CD4-positive, CD25-positive, alpha-beta regulatory T cell (primary cell): ENCODE data around the gene RALGDS. TPM values are rescaled to one million over a fixed set of nuclear protein-coding genes. Genes with fewer than 3 reads are reported as not detected.
"Not testable (repeated sequence)": the region's sequence is repeated elsewhere in the genome, so short reads cannot be mapped to it uniquely, and the experiment has no call there.

Source experiments
- ATAC-seq, 2 donors: fragments of 150-1000 bp; cut with Tn5 transposase; one replicate each; pipeline ENCODE4 v1.10.0; 2021; ENCODE audit warnings: low read depth in 2 of 2, moderate number of reproducible peaks in 2 of 2, moderate library complexity in 1 of 2
- DNase-seq, 3 donors: peaks; one replicate each; pipeline versions ENCODE4 v3.0.0 to v3.0.0-alpha.2; 2012 to 2022; ENCODE audit warnings: mixed read lengths in 1 of 3
- H3K27ac ChIP-seq: one replicate; pipeline ENCODE4 v1.7.0; 2013; ENCODE audit warnings: mild to moderate bottlenecking, low read length; ENCODE audit not compliant: insufficient read depth, poor library complexity, severe bottlenecking
- H3K27me3 ChIP-seq: one replicate; pipeline ENCODE4 v1.7.0; 2013; ENCODE audit warnings: low read length; ENCODE audit not compliant: control insufficient read depth, insufficient read depth
- H3K36me3 ChIP-seq: one replicate; pipeline ENCODE4 v1.7.0; 2013; ENCODE audit warnings: mild to moderate bottlenecking, low read length, moderate library complexity; ENCODE audit not compliant: control insufficient read depth, insufficient read depth
- H3K4me1 ChIP-seq: 2 replicates; pipeline ENCODE4 v1.7.0; 2013; ENCODE audit warnings: mild to moderate bottlenecking, low read length; ENCODE audit not compliant: insufficient read depth, control insufficient read depth, poor library complexity, severe bottlenecking
- H3K4me3 ChIP-seq: one replicate; pipeline ENCODE4 v1.7.0; 2013; ENCODE audit warnings: low read depth, mild to moderate bottlenecking, low read length, moderate library complexity
- H3K9me3 ChIP-seq, 2 experiments: 1 replicate in 1 of 2; 2 replicates in 1 of 2; pipeline ENCODE4 v1.7.0; 2013; ENCODE audit warnings: low read length in 2 of 2, mild to moderate bottlenecking in 1 of 2, moderate library complexity in 1 of 2; ENCODE audit not compliant: control insufficient read depth in 2 of 2
- H3K27ac Mint-ChIP-seq, 3 donors: one replicate each; pipeline ENCODE4 v1.8.0; 2020 to 2022; ENCODE audit warnings: mild to moderate bottlenecking in 3 of 3, mixed read lengths in 3 of 3, moderate library complexity in 2 of 3
- H3K27me3 Mint-ChIP-seq: one replicate; pipeline ENCODE4 v1.8.0; 2022; ENCODE audit warnings: mild to moderate bottlenecking, mixed read lengths
- H3K36me3 Mint-ChIP-seq: one replicate; pipeline ENCODE4 v1.8.0; 2020; ENCODE audit warnings: mixed read lengths
- H3K4me1 Mint-ChIP-seq, 4 donors: one replicate each; pipeline ENCODE4 v1.8.0; 2020 to 2022; ENCODE audit warnings: mixed read lengths in 4 of 4, mild to moderate bottlenecking in 1 of 4
- H3K4me3 Mint-ChIP-seq, 4 donors: one replicate each; pipeline ENCODE4 v1.8.0; 2020 to 2022; ENCODE audit warnings: mild to moderate bottlenecking in 4 of 4, mixed read lengths in 4 of 4, moderate library complexity in 3 of 4
- H3K9me3 Mint-ChIP-seq, 7 donors: one replicate each; pipeline ENCODE4 v1.8.0; 2020 to 2022; ENCODE audit warnings: mixed read lengths in 7 of 7, mild to moderate bottlenecking in 3 of 7, moderate library complexity in 2 of 7
- polyA plus RNA-seq, 4 donors: library from polyadenylated mRNA; unstranded; fragments of 300-500 nt; fragmentation: Illumina TruSeq; gene quantifications; one replicate each; pipeline ENCODE4 v1.2.3, GENCODE V29; 2021
- total RNA-seq: library from RNA; stranded (reverse); gene quantifications from one replicate; pipeline ENCODE4 v1.2.3, GENCODE V29; 2022

The RALGDS gene
- total and polyA plus RNA-seq, 5 donors from 2014 or later = 34.6 to 228 (median 58.5) TPM

DNA sequence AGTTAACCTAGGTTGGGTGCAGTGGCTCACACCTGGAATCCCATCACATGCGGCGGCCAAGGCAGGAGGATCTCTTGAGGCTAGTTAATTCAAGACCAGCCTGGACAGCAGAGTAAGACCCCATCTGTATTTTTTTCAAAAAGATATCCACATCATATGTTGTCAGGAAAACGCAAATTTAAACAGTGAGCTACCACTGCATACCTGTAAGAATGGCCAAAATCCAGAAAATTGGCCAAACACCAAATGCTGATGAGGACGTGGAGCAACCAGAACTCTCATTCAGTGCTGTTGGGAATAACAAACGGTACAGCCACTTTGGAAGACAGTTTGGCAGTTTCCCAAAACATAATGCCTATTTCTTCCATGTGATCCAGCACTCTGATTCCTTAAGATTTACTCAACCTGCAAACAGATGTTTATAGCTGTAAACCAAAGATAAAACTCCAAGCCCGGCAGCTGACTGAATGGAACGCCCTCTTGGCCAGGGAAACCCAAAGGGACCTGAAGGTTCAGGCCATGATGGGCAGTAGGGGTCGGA lies 46.9 kb downstream of the RALGDS start:
- Mint-ChIP-seq H3K4me3 (no peak overlapping the region), H3K36me3 (no peaks in the 10 kb centered on the region), H3K9me3 (no peaks in the 10 kb centered on the region), H3K4me1 (no peaks in the 10 kb centered on the region), H3K27ac (no peak overlapping the region), H3K27me3 (peaks cover 5% of the 10 kb centered on the region)
- no peak overlapping the region for H3K27ac ChIP-seq
- no peaks in the 10 kb centered on the region for H3K27me3 ChIP-seq
- H3K4me3 ChIP-seq = no peak overlapping the region
- ATAC-seq = no peak
- H3K9me3 ChIP-seq = no peaks in the 10 kb centered on the region
- H3K36me3 ChIP-seq = no peaks in the 10 kb centered on the region
- DNase-seq = no peak
- H3K4me1 ChIP-seq = no peaks in the 10 kb centered on the region

DNA sequence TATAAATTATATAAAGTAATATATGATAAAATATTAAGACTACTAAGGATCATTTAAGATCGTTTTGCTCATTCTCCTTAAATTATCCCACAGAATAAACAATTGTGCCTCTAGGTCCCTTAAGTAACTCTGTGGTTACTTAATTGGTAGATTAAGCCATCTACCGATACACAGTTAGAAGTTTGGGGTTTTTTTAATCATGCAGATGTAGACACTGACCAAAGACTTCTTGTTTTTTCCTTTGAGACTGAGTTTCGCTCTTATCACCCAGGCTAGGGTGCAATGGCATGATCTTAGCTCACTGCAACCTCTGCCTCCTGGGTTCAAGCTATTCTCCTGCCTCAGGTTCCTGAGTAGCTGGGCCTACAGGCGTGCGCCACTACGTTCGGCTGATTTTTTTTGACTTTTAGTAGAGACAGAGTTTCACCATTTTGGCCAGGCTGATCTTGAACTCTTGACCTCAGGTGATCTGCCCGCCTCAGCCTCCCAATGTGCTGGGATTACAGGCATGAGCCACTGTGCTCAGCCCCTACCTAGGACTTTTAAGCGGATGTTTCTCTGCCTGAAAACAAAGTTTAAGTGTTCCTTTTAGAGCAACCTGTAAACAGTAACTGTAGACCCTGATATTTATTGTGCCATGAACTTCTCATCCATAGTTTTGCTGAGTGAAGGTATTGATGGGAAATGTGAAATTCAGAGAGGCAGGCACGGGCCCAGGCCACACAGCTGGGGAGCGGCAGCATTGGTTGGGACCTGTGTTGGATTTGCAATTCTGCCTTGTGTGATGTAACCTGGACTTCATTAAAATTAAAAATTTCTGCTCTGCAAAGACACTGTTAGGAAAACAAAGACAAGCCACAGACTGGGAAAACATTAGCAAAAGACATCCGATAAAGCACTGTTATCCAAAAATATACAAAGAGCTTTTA lies 47.7 kb downstream of the RALGDS start:
- no peaks in the 10 kb centered on the region for H3K4me1 ChIP-seq
- H3K36me3 Mint-ChIP-seq = no peaks in the 10 kb centered on the region
- H3K4me3 ChIP-seq = no peak overlapping the region
- H3K9me3 ChIP-seq = no peaks in the 10 kb centered on the region
- no peak overlapping the region for H3K27ac ChIP-seq
- H3K36me3 ChIP-seq = no peaks in the 10 kb centered on the region
- no peaks in the 10 kb centered on the region for H3K9me3 Mint-ChIP-seq
- no peak for DNase-seq
- no peaks in the 10 kb centered on the region for H3K27me3 ChIP-seq
- no peak overlapping the region for H3K4me3 Mint-ChIP-seq
- H3K27me3 Mint-ChIP-seq = peaks cover 5% of the 10 kb centered on the region
- no peak overlapping the region for H3K27ac Mint-ChIP-seq
- H3K4me1 Mint-ChIP-seq = no peaks in the 10 kb centered on the region
- no peak for ATAC-seq

DNA sequence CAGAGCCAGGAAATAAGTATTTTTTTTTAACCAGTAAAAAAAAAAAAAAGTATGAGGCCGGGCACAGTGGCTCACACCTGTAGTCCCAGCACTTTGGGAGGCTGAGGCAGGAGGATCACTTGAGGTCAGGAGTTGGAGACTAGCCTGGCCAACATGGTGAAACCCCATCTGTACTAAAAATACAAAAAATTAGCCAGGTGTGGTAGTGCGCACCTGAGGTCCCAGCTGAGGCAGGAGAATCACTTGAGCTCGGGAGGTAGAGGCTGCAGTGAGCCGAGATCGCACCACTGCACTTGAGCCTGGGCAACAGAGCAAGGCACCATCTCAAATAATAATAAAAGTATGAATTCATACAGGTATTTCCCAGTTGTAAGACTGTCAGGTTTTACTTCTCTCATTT lies 48.8 kb downstream of the RALGDS start:
- H3K36me3 Mint-ChIP-seq, ATAC-seq, H3K9me3 ChIP-seq, H3K4me3 Mint-ChIP-seq, H3K4me3 ChIP-seq, H3K9me3 Mint-ChIP-seq, H3K27ac ChIP-seq, H3K27ac Mint-ChIP-seq, DNase-seq, H3K4me1 Mint-ChIP-seq, H3K27me3 Mint-ChIP-seq, H3K4me1 ChIP-seq, H3K27me3 ChIP-seq, H3K36me3 ChIP-seq: not testable (repeated sequence)

DNA sequence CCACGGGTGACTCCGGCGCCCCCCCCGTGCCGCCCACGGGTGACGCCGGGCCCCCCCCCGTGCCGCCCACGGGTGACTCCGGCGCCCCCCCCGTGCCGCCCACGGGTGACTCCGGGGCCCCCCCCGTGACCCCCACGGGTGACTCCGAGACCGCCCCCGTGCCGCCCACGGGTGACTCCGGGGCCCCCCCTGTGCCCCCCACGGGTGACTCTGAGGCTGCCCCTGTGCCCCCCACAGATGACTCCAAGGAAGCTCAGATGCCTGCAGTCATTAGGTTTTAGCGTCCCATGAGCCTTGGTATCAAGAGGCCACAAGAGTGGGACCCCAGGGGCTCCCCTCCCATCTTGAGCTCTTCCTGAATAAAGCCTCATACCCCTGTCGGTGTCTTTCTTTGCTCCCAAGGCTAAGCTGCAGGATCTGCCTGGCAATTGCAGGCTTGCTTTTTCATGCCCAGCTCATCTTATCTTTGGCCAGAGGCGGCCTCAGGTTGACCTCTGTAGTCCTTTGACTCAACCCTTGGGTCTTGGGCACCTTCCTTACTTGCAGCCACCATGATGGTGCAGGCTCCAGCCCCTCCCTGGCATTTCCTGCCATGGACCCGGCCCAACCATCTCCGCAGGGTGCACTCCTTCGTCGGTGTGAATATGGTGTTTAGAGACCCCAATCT lies 49.4 kb downstream of the RALGDS start:
- H3K36me3 Mint-ChIP-seq = no peaks in the 10 kb centered on the region
- Histone ChIP-seq H3K4me3 (no peak overlapping the region), H3K36me3 (no peaks in the 10 kb centered on the region), H3K4me1 (no peaks in the 10 kb centered on the region), H3K9me3 (no peaks in the 10 kb centered on the region), H3K27me3 (no peaks in the 10 kb centered on the region), H3K27ac (no peak overlapping the region)
- no peak overlapping the region for H3K27ac Mint-ChIP-seq
- H3K4me3 Mint-ChIP-seq = no peak overlapping the region
- DNase-seq (no peak), ATAC-seq (no peak)
- no peaks in the 10 kb centered on the region for H3K27me3 Mint-ChIP-seq
- H3K9me3 Mint-ChIP-seq = no peaks in the 10 kb centered on the region
- no peaks in the 10 kb centered on the region for H3K4me1 Mint-ChIP-seq

DNA sequence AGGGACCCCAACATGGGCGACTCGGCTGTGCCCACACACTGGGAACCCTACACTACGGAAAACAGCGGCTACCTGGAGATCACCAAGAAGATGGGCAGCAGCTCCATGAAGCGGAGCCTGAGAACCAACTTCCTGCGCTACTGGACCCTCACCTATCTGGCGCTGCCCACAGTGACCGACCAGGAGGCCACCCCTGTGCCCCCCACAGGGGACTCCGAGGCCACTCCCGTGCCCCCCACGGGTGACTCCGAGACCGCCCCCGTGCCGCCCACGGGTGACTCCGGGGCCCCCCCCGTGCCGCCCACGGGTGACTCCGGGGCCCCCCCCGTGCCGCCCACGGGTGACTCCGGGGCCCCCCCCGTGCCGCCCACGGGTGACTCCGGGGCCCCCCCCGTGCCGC lies 50.1 kb downstream of the RALGDS start:
- not testable (repeated sequence) for H3K27me3 ChIP-seq, H3K36me3 Mint-ChIP-seq, ATAC-seq, H3K4me3 Mint-ChIP-seq, H3K9me3 ChIP-seq, H3K36me3 ChIP-seq, H3K9me3 Mint-ChIP-seq, H3K27ac Mint-ChIP-seq, H3K4me1 Mint-ChIP-seq, H3K4me1 ChIP-seq, H3K4me3 ChIP-seq, H3K27ac ChIP-seq, H3K27me3 Mint-ChIP-seq, DNase-seq

DNA sequence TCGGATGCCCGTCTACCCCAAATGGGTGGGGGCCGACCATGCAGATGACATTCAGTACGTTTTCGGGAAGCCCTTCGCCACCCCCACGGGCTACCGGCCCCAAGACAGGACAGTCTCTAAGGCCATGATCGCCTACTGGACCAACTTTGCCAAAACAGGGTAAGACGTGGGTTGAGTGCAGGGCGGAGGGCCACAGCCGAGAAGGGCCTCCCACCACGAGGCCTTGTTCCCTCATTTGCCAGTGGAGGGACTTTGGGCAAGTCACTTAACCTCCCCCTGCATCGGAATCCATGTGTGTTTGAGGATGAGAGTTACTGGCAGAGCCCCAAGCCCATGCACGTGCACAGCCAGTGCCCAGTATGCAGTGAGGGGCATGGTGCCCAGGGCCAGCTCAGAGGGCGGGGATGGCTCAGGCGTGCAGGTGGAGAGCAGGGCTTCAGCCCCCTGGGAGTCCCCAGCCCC lies 50.5 kb downstream of the RALGDS start:
- H3K9me3 ChIP-seq, H3K4me1 ChIP-seq, H3K27me3 ChIP-seq, ATAC-seq, DNase-seq, H3K27ac Mint-ChIP-seq, H3K4me3 ChIP-seq, H3K36me3 Mint-ChIP-seq, H3K36me3 ChIP-seq, H3K27me3 Mint-ChIP-seq, H3K4me1 Mint-ChIP-seq, H3K9me3 Mint-ChIP-seq, H3K27ac ChIP-seq: not testable (repeated sequence)
- H3K4me3 Mint-ChIP-seq = peak overlapping the region in 1 of 4 donors; percentile 38

DNA sequence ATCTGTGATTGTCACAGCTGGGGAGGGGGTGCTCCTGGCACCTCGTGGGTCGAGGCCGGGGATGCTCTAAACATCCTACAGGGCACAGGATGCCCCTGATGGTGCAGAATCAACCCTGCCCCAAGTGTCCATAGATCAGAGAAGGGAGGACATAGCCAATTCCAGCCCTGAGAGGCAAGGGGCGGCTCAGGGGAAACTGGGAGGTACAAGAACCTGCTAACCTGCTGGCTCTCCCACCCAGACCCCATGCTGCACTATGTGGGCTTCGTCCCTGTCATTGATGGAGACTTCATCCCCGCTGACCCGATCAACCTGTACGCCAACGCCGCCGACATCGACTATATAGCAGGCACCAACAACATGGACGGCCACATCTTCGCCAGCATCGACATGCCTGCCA lies 52.6 kb downstream of the RALGDS start:
- not testable (repeated sequence) for H3K27ac Mint-ChIP-seq, H3K4me3 ChIP-seq, ATAC-seq, H3K27me3 Mint-ChIP-seq, H3K9me3 Mint-ChIP-seq, H3K4me1 Mint-ChIP-seq, H3K36me3 ChIP-seq, H3K27me3 ChIP-seq, H3K36me3 Mint-ChIP-seq, H3K9me3 ChIP-seq, DNase-seq, H3K4me3 Mint-ChIP-seq, H3K27ac ChIP-seq, H3K4me1 ChIP-seq
